HepG2 (cell line): ENCODE data around the gene LRFN2. TPM values are rescaled to one million over a fixed set of nuclear protein-coding genes. Genes with fewer than 3 reads are reported as not detected.

Experiments
- ATAC-seq: fragments of 200-7000 bp; cut with Tn5 transposase; 3 replicates; pipeline ENCODE4 v1.9.1; 2020; ENCODE audit warnings: mild to moderate bottlenecking, moderate library complexity
- BruUV-seq: library from RNA; stranded (reverse); fragments of 400-500 nt; replicated peaks from 2 replicates; lab custom pipeline; 2021; lab: Mats Ljungman, UMichigan
- CTCF ChIA-PET: fragments of 300-600 bp; formaldehyde crosslinking; extraction: SDS; loops from one replicate; lab custom pipeline; 2021; ENCODE audit warnings: low total read pairs, inconsistent platforms, low intra/inter-chr PET ratio; lab: Yijun Ruan, JAX
- POLR2A ChIA-PET: fragments of 350-600 bp; sonication (Branson Sonifier 250); formaldehyde crosslinking; loops from one replicate; lab custom pipeline; 2020; ENCODE audit warnings: antibody characterized with exemption, inconsistent platforms; lab: Yijun Ruan, JAX
- DNase-seq: peaks from one replicate; pipeline ENCODE4 v3.0.0-alpha.2; 2015; ENCODE audit warnings: low spot score
- FAIRE-seq: peaks from 3 replicates; lab custom pipeline; 2011; peaks lifted over from hg19 to GRCh38; lab: Jason Lieb, UNC
- H2AFZ ChIP-seq: one replicate; pipeline ENCODE4 v1.6.1; 2011; ENCODE audit warnings: low read length, inconsistent platforms
- H3K27ac ChIP-seq: fragments of 300-600 bp; 3 replicates; pipeline ENCODE4 v1.8.0; 2011; ENCODE audit warnings: mixed run types, mild to moderate bottlenecking, mixed read lengths, low read length, inconsistent platforms; ENCODE audit not compliant: insufficient read depth; ENCODE audit errors: extremely low read length
- H3K27me3 ChIP-seq, 2 experiments: fragments of 200-600 bp in 1 of 2; 2 replicates in 1 of 2; 3 replicates in 1 of 2; pipeline versions ENCODE4 v1.6.0 to v1.8.0; 2011; ENCODE audit warnings: low read length in 2 of 2, mild to moderate bottlenecking in 2 of 2, moderate library complexity in 2 of 2, inconsistent platforms in 1 of 2; ENCODE audit not compliant: insufficient read depth in 2 of 2, control insufficient read depth in 1 of 2
- H3K36me3 ChIP-seq, 2 experiments: fragments of 200-600 bp in 1 of 2; replicated peaks in 1 of 2; 2 replicates in 1 of 2; 3 replicates in 1 of 2; pipeline versions ENCODE4 v1.5.1 to v1.8.0; 2011; ENCODE audit warnings: low read length in 2 of 2, inconsistent platforms in 1 of 2; ENCODE audit not compliant: insufficient read depth in 2 of 2, control insufficient read depth in 1 of 2
- H3K4me1 ChIP-seq: 2 replicates; pipeline ENCODE4 v1.5.1; 2012; ENCODE audit warnings: low read length, inconsistent platforms; ENCODE audit not compliant: insufficient read depth
- H3K4me2 ChIP-seq: 2 replicates; pipeline ENCODE4 v1.6.0; 2011; ENCODE audit warnings: low read depth, low read length, inconsistent platforms
- H3K4me3 ChIP-seq, 3 experiments: fragments of 200-600 bp in 1 of 3; sonication (generic), shearing (Covaris generic) in 1 of 3; replicated peaks in 1 of 3; 2 replicates each; pipeline ENCODE4 v1.5.1; 2011 to 2016; ENCODE audit warnings: low read length in 3 of 3, inconsistent platforms in 2 of 3, low read depth in 2 of 3, mild to moderate bottlenecking in 2 of 3, control low read depth in 1 of 3, mixed read lengths in 1 of 3; ENCODE audit not compliant: insufficient read depth in 1 of 3
- H3K79me2 ChIP-seq: one replicate; pipeline ENCODE4 v1.6.1; 2011; ENCODE audit warnings: low read length, inconsistent platforms; ENCODE audit not compliant: insufficient read depth
- H3K9ac ChIP-seq: 2 replicates; pipeline ENCODE4 v1.6.0; 2011; ENCODE audit warnings: mild to moderate bottlenecking, low read depth, low read length, inconsistent platforms; ENCODE audit not compliant: insufficient read depth
- H3K9me3 ChIP-seq: 2 replicates; pipeline ENCODE4 v1.5.1; 2012; ENCODE audit warnings: mild to moderate bottlenecking, low read length
- H4K20me1 ChIP-seq: 2 replicates; pipeline ENCODE4 v1.6.0; 2011; ENCODE audit warnings: inconsistent platforms, mild to moderate bottlenecking, low read length, moderate library complexity; ENCODE audit not compliant: insufficient read depth
- ATRX ChIP-seq: sonication (generic); formaldehyde crosslinking; IDR thresholded peaks from 2 replicates; pipeline ENCODE4 v1.4.0; 2020; ENCODE audit warnings: missing genetic modification reagents, borderline replicate concordance
- JUN ChIP-seq: sonication (generic); formaldehyde crosslinking; IDR thresholded peaks from 2 replicates; pipeline ENCODE4 v1.4.0; 2020; ENCODE audit warnings: mild to moderate bottlenecking, missing genetic modification reagents
- MIXL1 ChIP-seq: IDR thresholded peaks from 2 replicates; pipeline ENCODE4 v1.6.1; 2016
- NCOR1 ChIP-seq: fragments of 200-600 bp; sonication (generic); IDR thresholded peaks from 2 replicates; pipeline ENCODE4 v1.7.0; 2017; ENCODE audit warnings: antibody characterized with exemption, low read length, borderline replicate concordance
- NFYB ChIP-seq: sonication (generic); formaldehyde crosslinking; IDR thresholded peaks from 2 replicates; pipeline ENCODE4 v1.4.0; 2020; ENCODE audit warnings: missing genetic modification reagents
- PHB2 ChIP-seq: fragments of 450-650 bp; IDR thresholded peaks from 2 replicates; pipeline ENCODE4 v1.6.1; 2018; ENCODE audit not compliant: partially characterized antibody
- PPARG ChIP-seq: conservative IDR thresholded peaks from 2 replicates; pipeline ENCODE4 v1.6.1; 2016; ENCODE audit warnings: missing biosample characterization, missing genetic modification reagents
- TOE1 ChIP-seq: sonication (generic); formaldehyde crosslinking; IDR thresholded peaks from 2 replicates; pipeline ENCODE4 v1.4.0; 2020; ENCODE audit warnings: mild to moderate bottlenecking, missing genetic modification reagents
- YEATS2 ChIP-seq: sonication (generic); formaldehyde crosslinking; IDR thresholded peaks from 2 replicates; pipeline ENCODE4 v1.4.0; 2020; ENCODE audit warnings: missing genetic modification reagents, borderline replicate concordance
- ZBTB38 ChIP-seq: sonication (generic); formaldehyde crosslinking; IDR thresholded peaks from 2 replicates; pipeline ENCODE4 v1.5.1; 2020; ENCODE audit warnings: mild to moderate bottlenecking, missing genetic modification reagents
- ZHX1 ChIP-seq: sonication (generic); formaldehyde crosslinking; IDR thresholded peaks from 2 replicates; pipeline ENCODE4 v1.8.1; 2022; ENCODE audit warnings: low read depth, mild to moderate bottlenecking, missing genetic modification reagents
- ZNF335 ChIP-seq: sonication (generic); formaldehyde crosslinking; IDR thresholded peaks from 2 replicates; pipeline ENCODE4 v1.4.0; 2020; ENCODE audit warnings: missing genetic modification reagents
- ZNF432 ChIP-seq: sonication (generic); formaldehyde crosslinking; IDR thresholded peaks from 2 replicates; pipeline ENCODE4 v1.5.0; 2020; ENCODE audit warnings: missing genetic modification reagents, mild to moderate bottlenecking, borderline replicate concordance
- ZNF569 ChIP-seq: sonication (generic); formaldehyde crosslinking; IDR thresholded peaks from 2 replicates; pipeline ENCODE4 v1.5.0; 2020; ENCODE audit warnings: mild to moderate bottlenecking, missing genetic modification reagents, moderate library complexity, borderline replicate concordance
- ZNF746 ChIP-seq: sonication (generic); formaldehyde crosslinking; IDR thresholded peaks from 2 replicates; pipeline ENCODE4 v1.8.0; 2022; ENCODE audit warnings: mild to moderate bottlenecking, missing genetic modification reagents
- ZNF790 ChIP-seq: sonication (generic); formaldehyde crosslinking; IDR thresholded peaks from 2 replicates; pipeline ENCODE4 v1.8.0; 2022; ENCODE audit warnings: missing genetic modification reagents, mild to moderate bottlenecking, borderline replicate concordance
- WGBS: methylation state at CpG from one replicate; pipeline ENCODE4 v1.1.6; 2017; ENCODE audit warnings: low lambda C conversion rate; 5-methylcytosine and 5-hydroxymethylcytosine counted together
- in situ Hi-C: cut with HindIII; loops from 2 replicates; pipeline ENCODE4 v1.10.0; 2017; ENCODE audit warnings: low pct_unique_long_range_greater_than_20kb; ENCODE audit not compliant: extremely low pct_ligation_motif_present
- intact Hi-C: fragments of 100-400 bp; cut with micrococcal nuclease; formaldehyde crosslinking; loops from one replicate; pipeline ENCODE4 v1.10.0; 2022; ENCODE audit not compliant: unreplicated experiment
- polyA plus RNA-seq, 8 experiments: library from polyadenylated mRNA; depleted of rRNA in 3 of 8; stranded (reverse) in 7 of 8; unstranded in 1 of 8; fragments of >200 nt; fragmentation: Illumina TruSeq in 4 of 8; extraction: Trizol in 4 of 8; gene quantifications; 2 replicates each; pipeline versions ENCODE4 v1.2.1 to v1.2.3, GENCODE V29; 2011 to 2016; ENCODE audit warnings: low read depth in 4 of 8, missing spikeins in 1 of 8, mixed read lengths in 1 of 8; ENCODE audit not compliant: insufficient read depth in 1 of 8
- total RNA-seq, 5 experiments: library from RNA; depleted of rRNA; stranded (reverse); fragments of >200 nt; fragmentation: Illumina TruSeq; extraction: Trizol; gene quantifications; 2 replicates each; pipeline ENCODE4 v1.2.3, GENCODE V29; 2016; ENCODE audit warnings: low read depth in 1 of 5

LRFN2 gene
- total and polyA plus RNA-seq, 2 of the 13 experiments (the other 11 are each of a cell fraction or from before 2014, with no cell fraction given), result not detected

GRCh38 chr6:40358473-40359460 is 228.4 kb downstream of the LRFN2 start:
- H3K27ac ChIP-seq, result no peak overlapping the region
- DNase-seq (no peak), ATAC-seq (no peak), FAIRE-seq (no peak)
- intact Hi-C loops (no loop called here), in situ Hi-C loops (no loop called here)
- no peaks in the 10 kb centered on the region for H3K79me2 ChIP-seq
- no TSS peak for BruUV-seq
- H3K9me3 ChIP-seq, result no peaks in the 10 kb centered on the region
- no peaks in the 10 kb centered on the region for H3K4me1 ChIP-seq
- ChIA-PET CTCF (no interaction called here), POLR2A (no interaction called here)
- H3K36me3 ChIP-seq, result no peaks in the 10 kb centered on the region
- no peak overlapping the region for H3K4me2 ChIP-seq
- H2AFZ ChIP-seq, result no peak overlapping the region
- H4K20me1 ChIP-seq, result no peaks in the 10 kb centered on the region
- H3K4me3 ChIP-seq, result no peak overlapping the region
- WGBS, result 51% methylated on average over 5 of the region's 6 CpGs
- H3K9ac ChIP-seq, result no peak overlapping the region
- no peak for TF ChIP-seq NFYB (CRISPR knock-in tag)
- H3K27me3 ChIP-seq, result no peaks in the 10 kb centered on the region

GRCh38 chr6:40356242-40356910 is 230.8 kb downstream of the LRFN2 start:
- Histone ChIP-seq H3K27ac (no peak overlapping the region), H3K9me3 (no peaks in the 10 kb centered on the region), H4K20me1 (no peaks in the 10 kb centered on the region), H3K36me3 (no peaks in the 10 kb centered on the region), H3K79me2 (no peaks in the 10 kb centered on the region), H3K4me3 (no peak overlapping the region), H3K9ac (no peak overlapping the region), H3K4me1 (no peaks in the 10 kb centered on the region), H3K4me2 (no peak overlapping the region), H3K27me3 (no peaks in the 10 kb centered on the region), H2AFZ (no peak overlapping the region)
- ATAC-seq, result no peak
- no TSS peak for BruUV-seq
- intact Hi-C loops (no loop called here), in situ Hi-C loops (no loop called here)
- WGBS, result 0% methylated on average over 2 of the region's 2 CpGs
- no peak for DNase-seq
- FAIRE-seq, result no peak
- ChIA-PET POLR2A (no interaction called here), CTCF (no interaction called here)
- TF ChIP-seq PHB2, result no peak
- TF ChIP-seq NCOR1, result no peak
- no peak for TF ChIP-seq ATRX (CRISPR knock-in tag)
- no peak for TF ChIP-seq YEATS2
- TF ChIP-seq ZNF746, result no peak
- TF ChIP-seq TOE1 (CRISPR knock-in tag), result no peak
- no peak for TF ChIP-seq ZBTB38 (CRISPR knock-in tag)
- TF ChIP-seq PPARG, result no peak
- no peak for TF ChIP-seq ZNF335 (CRISPR knock-in tag)
- TF ChIP-seq MIXL1, result no peak
- no peak for TF ChIP-seq JUN (CRISPR knock-in tag)
- TF ChIP-seq ZHX1, result no peak
- no peak for TF ChIP-seq ZNF432 (CRISPR knock-in tag)
- no peak for TF ChIP-seq ZNF569
- TF ChIP-seq ZNF790 (CRISPR knock-in tag), result no peak
